HCT116 (cell line): Measurements from ENCODE around the gene MTHFD2. TPM values are rescaled to one million over a fixed set of nuclear protein-coding genes. Genes with fewer than 3 reads are reported as not detected.

Experiments used
- ATAC-seq: fragments of 200-7000 bp; cut with Tn5 transposase; 2 replicates; pipeline ENCODE4 v1.9.1; 2020; ENCODE audit warnings: mild to moderate bottlenecking, moderate library complexity
- BruUV-seq: library from RNA; stranded (reverse); fragments of 400-500 nt; replicated peaks from 2 replicates; lab custom pipeline; 2021; lab: Mats Ljungman, UMichigan
- CTCF ChIA-PET: fragments of 300-600 bp; sonication (Branson Sonifier 250); formaldehyde crosslinking; loops from one replicate; lab custom pipeline; 2021; ENCODE audit warnings: antibody characterized with exemption; lab: Charles Lee
- POLR2A ChIA-PET: fragments of 300-600, 350-600 bp; sonication (Branson Sonifier 250); formaldehyde crosslinking; loops from one replicate; lab custom pipeline; 2021; ENCODE audit warnings: antibody characterized with exemption; lab: Charles Lee
- RAD21 ChIA-PET, 2 experiments: fragments of 300-600 bp; sonication (Branson Sonifier 250); formaldehyde crosslinking; loops; one replicate each; lab custom pipeline; 2023; ENCODE audit warnings: low total read pairs in 2 of 2; ENCODE audit not compliant: uncharacterized antibody in 2 of 2, unreplicated experiment in 2 of 2, low non-redundant PET in 1 of 2; lab: Charles Lee
- DNase-seq: peaks from one replicate; pipeline ENCODE4 v3.0.0-alpha.2; 2010; ENCODE audit warnings: low read depth, low spot score
- H2AFZ ChIP-seq: fragments of 200-600 bp; shearing (Covaris generic), sonication (generic); 2 replicates; pipeline ENCODE4 v1.6.1; 2017; ENCODE audit warnings: low read depth, mixed run types, mixed read lengths, antibody characterized with exemption, low read length; ENCODE audit not compliant: poor library complexity, severe bottlenecking
- H3K27ac ChIP-seq: 2 replicates; pipeline ENCODE4 v1.5.1; 2012; ENCODE audit warnings: low read depth, low read length
- H3K27me3 ChIP-seq: fragments of 200-600 bp; sonication (generic); 2 replicates; pipeline ENCODE4 v1.6.1; 2016; ENCODE audit warnings: mixed run types, low read length, mixed read lengths; ENCODE audit not compliant: insufficient read depth
- H3K36me3 ChIP-seq, 2 experiments: fragments of 200-500 bp in 1 of 2; fragments of 200-600 bp in 1 of 2; sonication (Bioruptor generic) in 1 of 2; sonication (generic) in 1 of 2; 2 replicates each; pipeline versions ENCODE4 v1.5.1 to v1.6.1; 2014 to 2016; ENCODE audit warnings: low read length in 2 of 2, inconsistent platforms in 1 of 2, mixed read lengths in 1 of 2, mixed run types in 1 of 2; ENCODE audit not compliant: insufficient read depth in 2 of 2, control insufficient read depth in 1 of 2
- H3K4me1 ChIP-seq, 2 experiments: fragments of 200-600 bp in 1 of 2; sonication (generic) in 1 of 2; 2 replicates each; pipeline versions ENCODE4 v1.5.1 to v1.6.1; 2012 to 2017; ENCODE audit warnings: low read length in 2 of 2, inconsistent platforms in 1 of 2, mild to moderate bottlenecking in 1 of 2, mixed read lengths in 1 of 2, mixed run types in 1 of 2, moderate library complexity in 1 of 2; ENCODE audit not compliant: insufficient read depth in 2 of 2, control insufficient read depth in 1 of 2
- H3K4me2 ChIP-seq: fragments of 200-600 bp; sonication (generic); 2 replicates; pipeline ENCODE4 v1.6.1; 2017; ENCODE audit warnings: mixed run types, low read length, mixed read lengths
- H3K4me3 ChIP-seq, 2 experiments: fragments of 200-600 bp in 1 of 2; sonication (generic) in 1 of 2; replicated peaks in 1 of 2; 2 replicates each; pipeline ENCODE4 v1.5.1; 2011 to 2016; ENCODE audit warnings: low read length in 2 of 2, control low read depth in 1 of 2, low read depth in 1 of 2, mild to moderate bottlenecking in 1 of 2, mixed read lengths in 1 of 2, mixed run types in 1 of 2
- H3K79me2 ChIP-seq: fragments of 200-600 bp; sonication (generic); 2 replicates; pipeline ENCODE4 v1.6.1; 2017; ENCODE audit warnings: mild to moderate bottlenecking, mixed run types, low read length, moderate library complexity, mixed read lengths; ENCODE audit not compliant: insufficient read depth
- H3K9ac ChIP-seq: fragments of 200-600 bp; sonication (generic); 2 replicates; pipeline ENCODE4 v1.6.1; 2016; ENCODE audit warnings: low read length, mixed read lengths
- H3K9me2 ChIP-seq: fragments of 200-600 bp; sonication (generic), shearing (Covaris generic); 2 replicates; pipeline ENCODE4 v1.6.1; 2017; ENCODE audit warnings: mixed run types, mild to moderate bottlenecking, moderate library complexity; ENCODE audit not compliant: insufficient read depth
- H3K9me3 ChIP-seq, 2 experiments: fragments of 200-500 bp in 1 of 2; fragments of 200-600 bp in 1 of 2; sonication (Bioruptor generic) in 1 of 2; sonication (generic) in 1 of 2; 2 replicates each; pipeline ENCODE4 v1.6.1; 2014 to 2017; ENCODE audit warnings: low read length in 2 of 2, mixed read lengths in 2 of 2, inconsistent platforms in 1 of 2, low read depth in 1 of 2, mild to moderate bottlenecking in 1 of 2, mixed run types in 1 of 2, moderate library complexity in 1 of 2; ENCODE audit not compliant: control insufficient read depth in 1 of 2, insufficient read depth in 1 of 2
- H4K20me1 ChIP-seq: fragments of 200-600 bp; sonication (generic), shearing (Covaris generic); 2 replicates; pipeline ENCODE4 v1.6.1; 2017; ENCODE audit warnings: mixed run types, mild to moderate bottlenecking, moderate library complexity; ENCODE audit not compliant: insufficient read depth
- CEBPB ChIP-seq: IDR thresholded peaks from 2 replicates; pipeline ENCODE4 v1.6.1; 2012; ENCODE audit warnings: low read depth
- EGR1 ChIP-seq: IDR thresholded peaks from 2 replicates; pipeline ENCODE4 v1.6.1; 2012; ENCODE audit warnings: low read depth
- JUND ChIP-seq: IDR thresholded peaks from 2 replicates; pipeline ENCODE4 v1.6.1; 2012
- SIN3A ChIP-seq: IDR thresholded peaks from 2 replicates; pipeline ENCODE4 v1.6.1; 2012; ENCODE audit warnings: low read depth
- SP1 ChIP-seq: IDR thresholded peaks from 2 replicates; pipeline ENCODE4 v1.6.1; 2012; ENCODE audit warnings: low read depth
- SRF ChIP-seq: IDR thresholded peaks from 2 replicates; pipeline ENCODE4 v1.6.1; 2012; ENCODE audit warnings: low read depth
- TCF7L2 ChIP-seq: IDR thresholded peaks from 2 replicates; pipeline ENCODE4 v1.7.0; 2011; ENCODE audit warnings: borderline replicate concordance, inconsistent platforms; ENCODE audit not compliant: insufficient read depth, insufficient read length; ENCODE audit errors: extremely low read depth
- intact Hi-C: fragments of 100-400 bp; cut with micrococcal nuclease; formaldehyde crosslinking; loops from 2 replicates; pipeline ENCODE4 v1.10.0; 2022
- total RNA-seq: library from RNA; stranded (reverse); gene quantifications from one replicate; pipeline ENCODE4 v1.2.1, GENCODE V29; 2021; ENCODE audit not compliant: unreplicated experiment
- TF ChIP-seq, protein P1 (sequence below): IDR thresholded peaks from 2 replicates; pipeline ENCODE4 v1.6.1; 2012; ENCODE audit warnings: low read depth

The MTHFD2 gene
- total RNA-seq, 1 experiment from 2014 or later = 445 TPM

GRCh38 chr2:74206180-74206688 is 7.8 kb downstream of the MTHFD2 start:
- intact Hi-C loops = no loop called here
- Histone ChIP-seq H3K4me1 (peaks cover 7 to 9% of the 10 kb centered on the region in 2 experiments; a peak in 3 of 4 replicates), H3K27ac (peak overlapping the region; percentile 30), H3K4me2 (no peak overlapping the region), H3K4me3 (no peak overlapping the region), H2AFZ (no peak overlapping the region), H3K36me3 (peaks cover 41 to 63% of the 10 kb centered on the region in 2 experiments), H3K27me3 (no peaks in the 10 kb centered on the region), H3K9me3 (no peaks in the 10 kb centered on the region), H3K9me2 (no peaks in the 10 kb centered on the region), H4K20me1 (peaks cover 15% of the 10 kb centered on the region; the same call in 1 of the 2 replicates), H3K9ac (no peak overlapping the region), H3K79me2 (peaks cover 91% of the 10 kb centered on the region)
- RAD21 ChIA-PET = no interaction called here
- CTCF ChIA-PET = no interaction called here
- no peak for DNase-seq
- POLR2A ChIA-PET = no interaction called here
- no TSS peak for BruUV-seq
- no peak for TF ChIP-seq SIN3A
- 0 out of 2 replicates have a peak, but pooled peaks have one; percentile 38 for TF ChIP-seq CEBPB
- no peak for TF ChIP-seq SRF
- TF ChIP-seq SP1 = no peak
- no peak for TF ChIP-seq EGR1
- TF ChIP-seq TCF7L2 = no peak
- TF ChIP-seq, protein P1, sequence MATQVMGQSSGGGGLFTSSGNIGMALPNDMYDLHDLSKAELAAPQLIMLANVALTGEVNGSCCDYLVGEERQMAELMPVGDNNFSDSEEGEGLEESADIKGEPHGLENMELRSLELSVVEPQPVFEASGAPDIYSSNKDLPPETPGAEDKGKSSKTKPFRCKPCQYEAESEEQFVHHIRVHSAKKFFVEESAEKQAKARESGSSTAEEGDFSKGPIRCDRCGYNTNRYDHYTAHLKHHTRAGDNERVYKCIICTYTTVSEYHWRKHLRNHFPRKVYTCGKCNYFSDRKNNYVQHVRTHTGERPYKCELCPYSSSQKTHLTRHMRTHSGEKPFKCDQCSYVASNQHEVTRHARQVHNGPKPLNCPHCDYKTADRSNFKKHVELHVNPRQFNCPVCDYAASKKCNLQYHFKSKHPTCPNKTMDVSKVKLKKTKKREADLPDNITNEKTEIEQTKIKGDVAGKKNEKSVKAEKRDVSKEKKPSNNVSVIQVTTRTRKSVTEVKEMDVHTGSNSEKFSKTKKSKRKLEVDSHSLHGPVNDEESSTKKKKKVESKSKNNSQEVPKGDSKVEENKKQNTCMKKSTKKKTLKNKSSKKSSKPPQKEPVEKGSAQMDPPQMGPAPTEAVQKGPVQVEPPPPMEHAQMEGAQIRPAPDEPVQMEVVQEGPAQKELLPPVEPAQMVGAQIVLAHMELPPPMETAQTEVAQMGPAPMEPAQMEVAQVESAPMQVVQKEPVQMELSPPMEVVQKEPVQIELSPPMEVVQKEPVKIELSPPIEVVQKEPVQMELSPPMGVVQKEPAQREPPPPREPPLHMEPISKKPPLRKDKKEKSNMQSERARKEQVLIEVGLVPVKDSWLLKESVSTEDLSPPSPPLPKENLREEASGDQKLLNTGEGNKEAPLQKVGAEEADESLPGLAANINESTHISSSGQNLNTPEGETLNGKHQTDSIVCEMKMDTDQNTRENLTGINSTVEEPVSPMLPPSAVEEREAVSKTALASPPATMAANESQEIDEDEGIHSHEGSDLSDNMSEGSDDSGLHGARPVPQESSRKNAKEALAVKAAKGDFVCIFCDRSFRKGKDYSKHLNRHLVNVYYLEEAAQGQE = no peak
- no peak for TF ChIP-seq JUND
- no peak for ATAC-seq
